ENCODE results near the gene CRYGS. TPM values are rescaled to one million over a fixed set of nuclear protein-coding genes. Genes with fewer than 3 reads are reported as not detected.

Gene CRYGS
- total RNA-seq, 1 experiment from 2014 or later = 4.3 TPM

DNA sequence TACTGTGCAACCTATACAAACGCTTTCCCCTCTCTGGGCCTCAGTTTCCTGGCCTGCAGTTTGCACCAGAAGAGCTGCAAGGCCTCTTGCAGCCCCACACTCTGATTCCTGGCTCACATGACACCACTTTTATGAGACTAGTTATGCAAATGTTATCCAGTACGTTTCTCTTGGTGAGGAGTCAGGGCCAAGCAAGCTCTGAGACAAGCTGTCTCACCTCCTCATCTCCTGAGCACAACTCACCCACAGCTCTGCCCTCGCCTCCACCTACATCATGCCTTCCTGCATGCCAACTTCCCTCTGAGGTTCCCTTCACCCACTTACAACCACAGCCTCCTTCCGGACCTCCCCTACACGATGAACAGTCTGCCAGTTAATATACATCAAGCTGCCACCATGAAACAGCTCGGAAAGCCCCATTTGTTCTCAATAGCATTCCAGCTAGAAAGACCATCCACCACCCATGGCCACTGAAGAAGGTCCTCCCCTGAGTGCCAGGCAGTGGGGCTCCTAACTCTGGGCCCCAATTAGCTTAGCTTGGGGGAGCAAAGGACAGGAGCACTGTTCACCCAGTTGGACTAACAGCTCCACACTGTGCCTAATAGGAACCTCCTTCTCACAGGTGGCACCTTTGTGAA is 25.0 kb downstream of the CRYGS start:
- TF ChIP-seq TCF7L2 (IDR thresholded peaks at IDR 0.05; ENCODE audit: borderline replicate concordance, extremely low read depth, insufficient read depth, insufficient read length) (no peak), FOSL1 (IDR thresholded peaks at IDR 0.05; ENCODE audit: low read depth) (no peak)
- TF ChIP-seq, protein P1, sequence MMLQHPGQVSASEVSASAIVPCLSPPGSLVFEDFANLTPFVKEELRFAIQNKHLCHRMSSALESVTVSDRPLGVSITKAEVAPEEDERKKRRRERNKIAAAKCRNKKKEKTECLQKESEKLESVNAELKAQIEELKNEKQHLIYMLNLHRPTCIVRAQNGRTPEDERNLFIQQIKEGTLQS (IDR thresholded peaks at IDR 0.05) = no peak
- TF ChIP-seq, protein P2, sequence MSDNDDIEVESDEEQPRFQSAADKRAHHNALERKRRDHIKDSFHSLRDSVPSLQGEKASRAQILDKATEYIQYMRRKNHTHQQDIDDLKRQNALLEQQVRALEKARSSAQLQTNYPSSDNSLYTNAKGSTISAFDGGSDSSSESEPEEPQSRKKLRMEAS (IDR thresholded peaks at IDR 0.05) = no peak
- intact Hi-C loops (cut with micrococcal nuclease) = no loop called here
- POLR2A ChIA-PET = no interaction called here

DNA sequence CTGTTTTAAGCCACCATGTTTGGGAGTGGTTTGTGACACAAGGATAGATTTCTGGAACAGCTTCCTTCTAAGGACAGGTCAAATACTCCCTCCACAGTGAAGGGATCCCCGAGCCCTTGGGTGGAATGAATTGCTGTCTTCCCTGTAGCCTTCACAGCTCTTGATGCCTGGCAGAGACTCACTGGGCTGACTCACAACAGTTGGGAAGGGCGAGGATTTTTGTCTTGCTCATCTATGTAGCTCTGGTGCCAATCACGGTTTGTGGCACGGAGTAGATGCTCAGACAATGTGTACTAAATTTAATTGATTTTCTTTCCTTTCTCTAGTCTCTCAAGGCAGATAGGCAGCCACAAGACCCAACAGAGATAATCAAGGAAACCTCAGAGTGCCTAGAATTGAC is 27.0 kb downstream of the CRYGS start:
- ChIA-PET RAD21 (ENCODE audit: low non-redundant PET in 1 of 2, low total read pairs in 2 of 2, uncharacterized antibody in 2 of 2, unreplicated experiment in 2 of 2) (no interaction called here), CTCF (interaction anchor here (1.0 to 1.2 kb wide), 2 partner anchors 23 to 100 kb away, joined by 3 to 6 read pairs; no protein-coding TSS in a partner anchor), POLR2A (no interaction called here)
- H3K9me2 ChIP-seq (ENCODE audit: insufficient read depth) = no peaks in the 10 kb centered on the region
- DNase-seq (ENCODE audit: low read depth, low spot score) (no peak), ATAC-seq (no peak)
- H2AFZ ChIP-seq (ENCODE audit: low read depth, low read length, poor library complexity, severe bottlenecking) = no peak overlapping the region
- peaks cover 32% of the 10 kb centered on the region; the same call in 1 of the 2 replicates for H3K27me3 ChIP-seq (ENCODE audit: insufficient read depth, low read length)
- TF ChIP-seq ELF1 (IDR thresholded peaks at IDR 0.05; ENCODE audit: borderline replicate concordance, low read depth) (no peak), ZNF274 (IDR thresholded peaks at IDR 0.05; ENCODE audit: low read depth, low read length) (no peak), CBX3 (IDR thresholded peaks at IDR 0.05; ENCODE audit: low read depth) (no peak), YY1 (IDR thresholded peaks at IDR 0.05; ENCODE audit: extremely low read depth, insufficient replicate concordance, low read depth, low read length) (no peak), CEBPB (IDR thresholded peaks at IDR 0.05; ENCODE audit: low read depth) (no peak)
- TF ChIP-seq, protein P3, sequence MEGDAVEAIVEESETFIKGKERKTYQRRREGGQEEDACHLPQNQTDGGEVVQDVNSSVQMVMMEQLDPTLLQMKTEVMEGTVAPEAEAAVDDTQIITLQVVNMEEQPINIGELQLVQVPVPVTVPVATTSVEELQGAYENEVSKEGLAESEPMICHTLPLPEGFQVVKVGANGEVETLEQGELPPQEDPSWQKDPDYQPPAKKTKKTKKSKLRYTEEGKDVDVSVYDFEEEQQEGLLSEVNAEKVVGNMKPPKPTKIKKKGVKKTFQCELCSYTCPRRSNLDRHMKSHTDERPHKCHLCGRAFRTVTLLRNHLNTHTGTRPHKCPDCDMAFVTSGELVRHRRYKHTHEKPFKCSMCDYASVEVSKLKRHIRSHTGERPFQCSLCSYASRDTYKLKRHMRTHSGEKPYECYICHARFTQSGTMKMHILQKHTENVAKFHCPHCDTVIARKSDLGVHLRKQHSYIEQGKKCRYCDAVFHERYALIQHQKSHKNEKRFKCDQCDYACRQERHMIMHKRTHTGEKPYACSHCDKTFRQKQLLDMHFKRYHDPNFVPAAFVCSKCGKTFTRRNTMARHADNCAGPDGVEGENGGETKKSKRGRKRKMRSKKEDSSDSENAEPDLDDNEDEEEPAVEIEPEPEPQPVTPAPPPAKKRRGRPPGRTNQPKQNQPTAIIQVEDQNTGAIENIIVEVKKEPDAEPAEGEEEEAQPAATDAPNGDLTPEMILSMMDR (IDR thresholded peaks at IDR 0.05 in 2 of 3, conservative IDR thresholded peaks at IDR 0.05 in 1 of 3; ENCODE audit: borderline replicate concordance in 1 of 3, insufficient read depth in 1 of 3, low read depth in 2 of 3, low read length in 2 of 3) = no peak
- TF ChIP-seq, protein P2 (IDR thresholded peaks at IDR 0.05) = no peak
- TF ChIP-seq, protein P4, sequence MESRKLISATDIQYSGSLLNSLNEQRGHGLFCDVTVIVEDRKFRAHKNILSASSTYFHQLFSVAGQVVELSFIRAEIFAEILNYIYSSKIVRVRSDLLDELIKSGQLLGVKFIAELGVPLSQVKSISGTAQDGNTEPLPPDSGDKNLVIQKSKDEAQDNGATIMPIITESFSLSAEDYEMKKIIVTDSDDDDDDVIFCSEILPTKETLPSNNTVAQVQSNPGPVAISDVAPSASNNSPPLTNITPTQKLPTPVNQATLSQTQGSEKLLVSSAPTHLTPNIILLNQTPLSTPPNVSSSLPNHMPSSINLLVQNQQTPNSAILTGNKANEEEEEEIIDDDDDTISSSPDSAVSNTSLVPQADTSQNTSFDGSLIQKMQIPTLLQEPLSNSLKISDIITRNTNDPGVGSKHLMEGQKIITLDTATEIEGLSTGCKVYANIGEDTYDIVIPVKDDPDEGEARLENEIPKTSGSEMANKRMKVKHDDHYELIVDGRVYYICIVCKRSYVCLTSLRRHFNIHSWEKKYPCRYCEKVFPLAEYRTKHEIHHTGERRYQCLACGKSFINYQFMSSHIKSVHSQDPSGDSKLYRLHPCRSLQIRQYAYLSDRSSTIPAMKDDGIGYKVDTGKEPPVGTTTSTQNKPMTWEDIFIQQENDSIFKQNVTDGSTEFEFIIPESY (IDR thresholded peaks at IDR 0.05; ENCODE audit: extremely low read depth, insufficient replicate concordance, low read length) = no peak
- H3K27ac ChIP-seq (ENCODE audit: low read depth, low read length) = no peak overlapping the region
- H3K4me1 ChIP-seq (ENCODE audit: control insufficient read depth in 1 of 2, insufficient read depth in 2 of 2, low read length in 2 of 2) = no peaks in the 10 kb centered on the region
- BruUV-seq (replicated peaks) = no TSS peak
- H3K36me3 ChIP-seq (ENCODE audit: control insufficient read depth in 1 of 2, insufficient read depth in 2 of 2, low read length in 2 of 2) = no peaks in the 10 kb centered on the region
- intact Hi-C loops (cut with micrococcal nuclease) = no loop called here
- no peaks in the 10 kb centered on the region for H3K9me3 ChIP-seq (ENCODE audit: control insufficient read depth in 1 of 2, insufficient read depth in 1 of 2, low read depth in 1 of 2, low read length in 2 of 2)
- no peak overlapping the region for H3K4me2 ChIP-seq (ENCODE audit: low read length)
- H4K20me1 ChIP-seq (ENCODE audit: insufficient read depth) = no peaks in the 10 kb centered on the region
- H3K4me3 ChIP-seq (replicated peaks in 1 of 2; ENCODE audit: low read depth in 1 of 2, low read length in 2 of 2) = no peak overlapping the region
- H3K9ac ChIP-seq (ENCODE audit: low read length) = no peak overlapping the region
- no peaks in the 10 kb centered on the region for H3K79me2 ChIP-seq (ENCODE audit: insufficient read depth, low read length)

More for the DNA sequence above, 25.0 kb downstream of the CRYGS start:
- BruUV-seq (replicated peaks) = no TSS peak
- no peak overlapping the region for H3K9ac ChIP-seq (ENCODE audit: low read length)
- H3K9me2 ChIP-seq (ENCODE audit: insufficient read depth) = no peaks in the 10 kb centered on the region
- no peaks in the 10 kb centered on the region for H3K79me2 ChIP-seq (ENCODE audit: insufficient read depth, low read length)
- H3K9me3 ChIP-seq (ENCODE audit: control insufficient read depth in 1 of 2, insufficient read depth in 1 of 2, low read depth in 1 of 2, low read length in 2 of 2) = no peaks in the 10 kb centered on the region
- no peak overlapping the region for H3K4me2 ChIP-seq (ENCODE audit: low read length)
- ChIA-PET CTCF (no interaction called here), RAD21 (ENCODE audit: low non-redundant PET in 1 of 2, low total read pairs in 2 of 2, uncharacterized antibody in 2 of 2, unreplicated experiment in 2 of 2) (no interaction called here)
- no peaks in the 10 kb centered on the region for H3K4me1 ChIP-seq (ENCODE audit: control insufficient read depth in 1 of 2, insufficient read depth in 2 of 2, low read length in 2 of 2)
- no peaks in the 10 kb centered on the region for H3K36me3 ChIP-seq (ENCODE audit: control insufficient read depth in 1 of 2, insufficient read depth in 2 of 2, low read length in 2 of 2)
- no peak for ATAC-seq
- peaks cover 17% of the 10 kb centered on the region; the same call in 1 of the 2 replicates for H3K27me3 ChIP-seq (ENCODE audit: insufficient read depth, low read length)
- H3K27ac ChIP-seq (ENCODE audit: low read depth, low read length) = no peak overlapping the region
- DNase-seq (ENCODE audit: low read depth, low spot score) = no peak
- H2AFZ ChIP-seq (ENCODE audit: low read depth, low read length, poor library complexity, severe bottlenecking) = no peak overlapping the region
- H3K4me3 ChIP-seq (replicated peaks in 1 of 2; ENCODE audit: low read depth in 1 of 2, low read length in 2 of 2) = no peak overlapping the region
- H4K20me1 ChIP-seq (ENCODE audit: insufficient read depth) = no peaks in the 10 kb centered on the region

Measured in HCT116 (cell line).